PC-9 (cell line): ENCODE results near the gene MVD.

Experiments used
- CTCF ChIP-seq: fragments of 200-600 bp; sonication (generic); conservative IDR thresholded peaks from 2 replicates; pipeline ENCODE4 v1.6.1; 2017; ENCODE audit warnings: mixed run types, antibody characterized with exemption, mild to moderate bottlenecking, moderate library complexity
- EZH2 ChIP-seq: fragments of 200-600 bp; sonication (generic); IDR thresholded peaks from 2 replicates; pipeline ENCODE4 v1.8.0; 2017; ENCODE audit warnings: antibody characterized with exemption, low read depth

DNA sequence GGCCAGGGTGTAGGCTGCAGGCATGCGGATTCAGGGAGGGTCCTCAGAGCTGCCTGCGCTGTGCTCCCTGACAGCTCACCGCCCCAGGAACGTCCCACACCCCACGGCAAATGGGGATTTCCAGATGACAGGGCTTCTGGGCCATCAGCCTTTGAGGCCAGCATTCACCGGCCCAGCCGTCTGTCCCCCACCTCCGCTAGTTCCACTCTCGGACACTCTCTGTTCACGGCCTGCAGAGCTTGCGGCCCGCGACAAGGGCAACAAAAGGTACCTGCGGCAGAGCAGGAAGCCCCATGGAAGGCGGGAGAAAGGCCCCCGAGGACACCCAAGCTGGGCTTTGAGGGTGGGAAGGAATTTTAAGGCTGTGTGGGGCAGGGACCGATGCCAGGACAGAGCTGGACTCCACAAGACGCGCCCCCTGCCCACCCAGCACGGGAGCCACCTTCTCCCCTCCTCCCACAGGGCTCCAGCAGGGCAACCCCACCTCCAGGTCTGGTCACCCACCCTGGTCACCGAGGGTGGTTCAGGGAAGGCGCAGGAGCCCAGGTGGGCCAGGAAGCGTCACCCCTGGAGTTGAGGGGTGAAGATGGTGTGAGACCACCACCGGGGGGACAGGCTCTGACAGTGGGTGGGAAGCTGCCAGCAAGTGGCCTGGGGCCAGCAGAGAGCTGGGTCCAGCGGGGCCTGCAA is 6.5 kb downstream of the MVD start:
- no peak for TF ChIP-seq CTCF
- no peak for TF ChIP-seq EZH2
